H1 (cell line): Measurements from ENCODE around the gene F7. TPM values are rescaled to one million over a fixed set of nuclear protein-coding genes. Genes with fewer than 3 reads are reported as not detected.
A peak's percentile ranks its signal among the peaks of the same experiment; 100 is the strongest.

Experiments used
- CTCF ChIA-PET: fragments of 300-600 bp; sonication (Branson Sonifier 250); formaldehyde crosslinking; loops from one replicate; lab custom pipeline; 2021; ENCODE audit not compliant: partially characterized antibody; lab: Charles Lee
- POLR2A ChIA-PET: fragments of 300-600 bp; sonication (Branson Sonifier 250); formaldehyde crosslinking; loops from one replicate; lab custom pipeline; 2021; ENCODE audit warnings: inconsistent platforms; ENCODE audit not compliant: partially characterized antibody; lab: Charles Lee
- DNase-seq, 2 experiments: peaks; one replicate each; pipeline versions ENCODE4 v3.0.0 to v3.0.0-alpha.2; 2010 to 2022; ENCODE audit warnings: low spot score in 2 of 2, low read depth in 1 of 2, mixed read lengths in 1 of 2
- FAIRE-seq: peaks from 2 replicates; lab custom pipeline; 2011; peaks lifted over from hg19 to GRCh38; lab: Jason Lieb, UNC
- H2AFZ ChIP-seq: 2 replicates; pipeline ENCODE4 v1.8.1; 2012; ENCODE audit warnings: low read length, inconsistent platforms
- H2AK5ac ChIP-seq: 2 replicates; pipeline ENCODE4 v1.6.1; 2013; ENCODE audit warnings: low read depth, low read length
- H2BK120ac ChIP-seq: replicated peaks from 2 replicates; pipeline ENCODE3; 2013; ENCODE audit warnings: low read depth, low read length, inconsistent platforms
- H2BK12ac ChIP-seq: 2 replicates; pipeline ENCODE4 v1.6.1; 2013; ENCODE audit warnings: low read depth, low read length
- H2BK15ac ChIP-seq: 2 replicates; pipeline ENCODE4 v1.6.1; 2013; ENCODE audit warnings: low read length
- H2BK20ac ChIP-seq: 2 replicates; pipeline ENCODE4 v1.6.1; 2013; ENCODE audit warnings: low read length
- H2BK5ac ChIP-seq: 2 replicates; pipeline ENCODE4 v1.6.1; 2013; ENCODE audit warnings: low read depth, low read length
- H3K14ac ChIP-seq: 2 replicates; pipeline ENCODE4 v1.6.1; 2013; ENCODE audit warnings: inconsistent platforms; ENCODE audit not compliant: insufficient read length
- H3K18ac ChIP-seq: 2 replicates; pipeline ENCODE4 v1.6.1; 2013; ENCODE audit warnings: low read length; ENCODE audit errors: extremely low read depth
- H3K23ac ChIP-seq: 2 replicates; pipeline ENCODE4 v1.6.1; 2013; ENCODE audit warnings: inconsistent platforms; ENCODE audit not compliant: insufficient read length
- H3K23me2 ChIP-seq: 2 replicates; pipeline ENCODE4 v1.6.1; 2013; ENCODE audit warnings: low read depth, low read length
- H3K27ac ChIP-seq: 2 replicates; pipeline ENCODE4 v1.6.1; 2011; ENCODE audit warnings: low read depth, low read length, inconsistent platforms
- H3K27me3 ChIP-seq, 4 experiments: replicated peaks in 1 of 4; 1 replicate in 1 of 4; 2 replicates in 3 of 4; pipeline versions ENCODE4 v1.6.1 to v1.8.1; 2011 to 2013; ENCODE audit warnings: low read length in 3 of 4, mild to moderate bottlenecking in 3 of 4, inconsistent platforms in 2 of 4, mixed read lengths in 2 of 4, moderate library complexity in 1 of 4; ENCODE audit not compliant: control insufficient read depth in 3 of 4, insufficient read depth in 3 of 4; ENCODE audit errors: extremely low read depth in 1 of 4
- H3K36me3 ChIP-seq, 4 experiments: 2 replicates each; pipeline versions ENCODE4 v1.6.1 to v1.8.1; 2011 to 2013; ENCODE audit warnings: mild to moderate bottlenecking in 4 of 4, low read length in 3 of 4, moderate library complexity in 2 of 4, control low read depth in 1 of 4, inconsistent platforms in 1 of 4; ENCODE audit not compliant: insufficient read depth in 4 of 4, control insufficient read depth in 2 of 4
- H3K4ac ChIP-seq: replicated peaks from 2 replicates; pipeline ENCODE3; 2013; ENCODE audit warnings: low read length, low read depth, mixed read lengths, inconsistent platforms; ENCODE audit not compliant: insufficient read length
- H3K4me1 ChIP-seq, 4 experiments: replicated peaks in 1 of 4; 1 replicate in 1 of 4; 2 replicates in 3 of 4; pipeline versions ENCODE4 v1.6.1 to v1.8.1; 2011 to 2013; ENCODE audit warnings: low read length in 3 of 4, inconsistent platforms in 2 of 4, mixed read lengths in 1 of 4; ENCODE audit not compliant: insufficient read depth in 4 of 4, control insufficient read depth in 3 of 4
- H3K4me2 ChIP-seq, 2 experiments: 2 replicates each; pipeline versions ENCODE4 v1.6.1 to v1.8.1; 2011 to 2013; ENCODE audit warnings: low read depth in 2 of 2, low read length in 2 of 2, control low read depth in 1 of 2, inconsistent platforms in 1 of 2, mild to moderate bottlenecking in 1 of 2; ENCODE audit not compliant: insufficient read depth in 1 of 2
- H3K4me3 ChIP-seq, 4 experiments: fragments of 200-600, 300-600 bp in 1 of 4; sonication (generic), shearing (Covaris generic), sonication (Bioruptor Twin) in 1 of 4; 2 replicates each; pipeline versions ENCODE4 v1.5.1 to v1.8.1; 2011 to 2016; ENCODE audit warnings: low read length in 4 of 4, low read depth in 3 of 4, control low read depth in 2 of 4, inconsistent platforms in 2 of 4, mild to moderate bottlenecking in 2 of 4, mixed read lengths in 1 of 4, moderate library complexity in 1 of 4; ENCODE audit not compliant: insufficient read depth in 2 of 4; ENCODE audit errors: extremely low read depth in 1 of 4
- H3K56ac ChIP-seq: replicated peaks from 2 replicates; pipeline ENCODE3; 2013; ENCODE audit warnings: low read depth, mild to moderate bottlenecking, mixed read lengths, low read length, inconsistent platforms; ENCODE audit not compliant: insufficient read length
- H3K79me1 ChIP-seq: 2 replicates; pipeline ENCODE4 v1.6.1; 2013; ENCODE audit warnings: low read depth, low read length, control low read depth
- H3K79me2 ChIP-seq, 2 experiments: 2 replicates each; pipeline versions ENCODE4 v1.6.1 to v1.8.1; 2012 to 2013; ENCODE audit warnings: low read length in 2 of 2, mild to moderate bottlenecking in 2 of 2, inconsistent platforms in 1 of 2; ENCODE audit not compliant: insufficient read depth in 2 of 2, control insufficient read depth in 1 of 2
- H3K9ac ChIP-seq, 4 experiments: replicated peaks in 1 of 4; 1 replicate in 1 of 4; 2 replicates in 3 of 4; pipeline versions ENCODE4 v1.6.1 to v1.8.1; 2011 to 2013; ENCODE audit warnings: low read depth in 3 of 4, low read length in 3 of 4, control low read depth in 2 of 4, mild to moderate bottlenecking in 2 of 4, moderate library complexity in 2 of 4, inconsistent platforms in 1 of 4; ENCODE audit errors: extremely low read depth in 1 of 4
- H3K9me3 ChIP-seq, 2 experiments: 2 replicates each; pipeline versions ENCODE4 v1.6.1 to v1.8.1; 2012 to 2013; ENCODE audit warnings: mild to moderate bottlenecking in 2 of 2, moderate library complexity in 2 of 2, control low read depth in 1 of 2, inconsistent platforms in 1 of 2, low read depth in 1 of 2, low read length in 1 of 2, mixed read lengths in 1 of 2; ENCODE audit not compliant: insufficient read depth in 2 of 2
- H4K20me1 ChIP-seq, 2 experiments: replicated peaks in 1 of 2; 2 replicates each; pipeline versions ENCODE3 to v1.8.1; 2011 to 2013; ENCODE audit warnings: inconsistent platforms in 2 of 2, low read length in 2 of 2, mild to moderate bottlenecking in 1 of 2; ENCODE audit not compliant: insufficient read depth in 2 of 2, control insufficient read depth in 1 of 2
- H4K5ac ChIP-seq: 2 replicates; pipeline ENCODE4 v1.6.1; 2013; ENCODE audit warnings: low read length, low read depth, mixed read lengths, inconsistent platforms; ENCODE audit not compliant: insufficient read length
- H4K8ac ChIP-seq: 2 replicates; pipeline ENCODE4 v1.8.0; 2013; ENCODE audit warnings: mild to moderate bottlenecking, moderate library complexity, low read length, inconsistent platforms; ENCODE audit not compliant: insufficient read depth; ENCODE audit errors: extremely low read depth
- H4K91ac ChIP-seq: replicated peaks from 2 replicates; pipeline ENCODE3; 2013; ENCODE audit warnings: low read length, mixed read lengths, inconsistent platforms; ENCODE audit not compliant: insufficient read length
- JUN ChIP-seq: IDR thresholded peaks from 2 replicates; pipeline ENCODE4 v1.6.1; 2011; ENCODE audit warnings: low read depth, mild to moderate bottlenecking, improper control_type of control experiment, low read length
- TEAD4 ChIP-seq: IDR thresholded peaks from 2 replicates; pipeline ENCODE4 v1.6.1; 2012; ENCODE audit warnings: low read depth, low read length, inconsistent platforms, mixed read lengths
- WGBS, 2 experiments: shearing (Covaris generic) in 1 of 2; methylation state at CpG; one replicate each; pipeline versions ENCODE4 v1.1.6 to v1.1.7; 2013 to 2015; ENCODE audit warnings: low lambda C conversion rate in 2 of 2, mixed read lengths in 2 of 2, inconsistent platforms in 1 of 2, low coverage in 1 of 2, missing lambda C conversion rate in 1 of 2; ENCODE audit not compliant: insufficient replicate concordance in 2 of 2, insufficient coverage in 1 of 2, insufficient read length in 1 of 2; ENCODE audit errors: extremely low coverage in 1 of 2, missing lambda C conversion rate in 1 of 2; 5-methylcytosine and 5-hydroxymethylcytosine counted together
- polyA plus RNA-seq, 7 experiments: library from polyadenylated mRNA; depleted of rRNA in 3 of 7; stranded (reverse) in 5 of 7; unstranded in 2 of 7; fragments of >200 nt in 5 of 7; fragments of 200-250 nt in 2 of 7; gene quantifications; 1 replicate in 5 of 7; 2 replicates in 1 of 7; 4 replicates in 1 of 7; pipeline versions ENCODE4 v1.2.1 to v1.2.3, GENCODE V29; 2011 to 2013; ENCODE audit warnings: missing spikeins in 2 of 7, mixed read lengths in 2 of 7
- total RNA-seq: library from RNA; stranded (reverse); fragmentation: NEBNext Ultra II Directional; extraction: Animal tissue kit (Norgen Biotek cat#: 25700); gene quantifications from 2 replicates; pipeline ENCODE4 v1.2.1, GENCODE V29; 2021

The F7 gene
- total and polyA plus RNA-seq, 2 of the 8 experiments (the other 6 are each of a cell fraction or from before 2014, with no cell fraction given): 0.43 to 0.98 TPM

GRCh38 chr13:113143466-113144254, 38.1 kb downstream of the F7 start:
- no peak overlapping the region for H3K23ac ChIP-seq
- H3K14ac ChIP-seq: no peak overlapping the region
- no peaks in the 10 kb centered on the region; a peak in 1 of 7 replicates for H3K4me1 ChIP-seq
- ChIA-PET POLR2A (interaction anchor here (0.6 kb wide), 1 partner anchor 120 kb away, joined by 3 read pairs; no protein-coding TSS in a partner anchor), CTCF (interaction anchor here (0.6 to 1.5 kb wide), 7 partner anchors 12 to 478 kb away, joined by 3 to 6 read pairs (median 3); no protein-coding TSS in a partner anchor)
- no peaks in the 10 kb centered on the region for H3K23me2 ChIP-seq
- no peak overlapping the region for H2BK15ac ChIP-seq
- whole genome bisulfite sequencing, 2 experiments: 93% methylated on average over 37 of the region's 39 CpGs; no CpG with 5 or more reads in 1 of the 2 experiments
- no peak overlapping the region for H3K9ac ChIP-seq
- H2BK5ac ChIP-seq: no peak overlapping the region
- H4K20me1 ChIP-seq: no peaks in the 10 kb centered on the region
- no peak overlapping the region for H2AK5ac ChIP-seq
- no peaks in the 10 kb centered on the region for H3K79me1 ChIP-seq
- no peak overlapping the region for H3K4ac ChIP-seq
- H3K56ac ChIP-seq: no peak overlapping the region
- H2BK12ac ChIP-seq: 0 out of 2 replicates have a peak overlapping the region, but pooled peaks have one; percentile 50
- no peak overlapping the region for H3K4me3 ChIP-seq
- no peak overlapping the region for H3K18ac ChIP-seq
- FAIRE-seq (no peak), DNase-seq (peak in 1 of 2 experiments; percentile 48)
- peak overlapping the region; percentile 63; the same call in 1 of the 2 replicates for H4K8ac ChIP-seq
- H4K5ac ChIP-seq: no peak overlapping the region
- H3K36me3 ChIP-seq: no peaks in the 10 kb centered on the region
- H2AFZ ChIP-seq: no peak overlapping the region
- H3K4me2 ChIP-seq: no peak overlapping the region
- H3K79me2 ChIP-seq: no peaks in the 10 kb centered on the region
- H3K9me3 ChIP-seq: no peaks in the 10 kb centered on the region
- H2BK20ac ChIP-seq: no peak overlapping the region
- no peaks in the 10 kb centered on the region for H3K27me3 ChIP-seq
- no peak overlapping the region for H3K27ac ChIP-seq
- no peak overlapping the region for H4K91ac ChIP-seq
- H2BK120ac ChIP-seq: no peak overlapping the region
- TF ChIP-seq TEAD4 (0 out of 2 replicates have a peak, but pooled peaks have one; percentile 7), JUN (no peak)
